ENCODE measurements around the gene TPSB2.

GRCh38 chr16:1206326-1206725 is 23.7 kb downstream of the TPSB2 start:
- TF ChIP-seq CTCF (IDR thresholded peaks at IDR 0.05; ENCODE audit: insufficient read depth, low read depth, low read length) = no peak
- no peak for TF ChIP-seq EZH2 (IDR thresholded peaks at IDR 0.05; ENCODE audit: insufficient read depth, low read length)

All from astrocyte (in vitro differentiated cells and primary cell).